ENCODE data around the gene TMEM163. TPM values are rescaled to one million over a fixed set of nuclear protein-coding genes. Genes with fewer than 3 reads are reported as not detected.

The TMEM163 gene
- total RNA-seq = under 0.01 TPM in 1 of 2 replicates, not detected in the other

GRCh38 chr2:134718817-134719814 is at the start of gene TMEM163:
TSS of gene TMEM163 (minus strand) at chr2:134719000.
- H3K9me3 ChIP-seq (ENCODE audit: low read depth, low read length) = no peaks in the 10 kb centered on the region
- no peak within 1 kb of the TSS for H3K27ac ChIP-seq (ENCODE audit: low read depth, low read length)
- no peak within 1 kb of the TSS for H2AFZ ChIP-seq (ENCODE audit: low read length)
- H3K36me3 ChIP-seq (ENCODE audit: insufficient read depth, low read length) = no peaks in the 10 kb centered on the region
- TF ChIP-seq CTCF (IDR thresholded peaks at IDR 0.05; ENCODE audit: extremely low read depth, low read depth, low read length) = no peak
- H3K4me2 ChIP-seq (ENCODE audit: insufficient read depth, low read length) = peak within 1 kb of the TSS; percentile 32
- DNase-seq (ENCODE audit: insufficient read length, low spot score, missing footprints) = peak; percentile 72
- no peaks in the 10 kb centered on the region for H3K4me1 ChIP-seq (ENCODE audit: insufficient read depth, low read length)
- no peaks in the 10 kb centered on the region for H4K20me1 ChIP-seq (ENCODE audit: insufficient read depth, low read length)
- peaks cover 66% of the 10 kb centered on the region for H3K27me3 ChIP-seq (ENCODE audit: insufficient read depth, low read length)
- H3K79me2 ChIP-seq (ENCODE audit: insufficient read depth, low read length) = no peaks in the 10 kb centered on the region
- peak within 1 kb of the TSS; percentile 37 for H3K4me3 ChIP-seq (ENCODE audit: insufficient read depth, low read length)

- TF ChIP-seq CTCF (IDR thresholded peaks at IDR 0.05; ENCODE audit: extremely low read depth, low read depth, low read length) = no peak
- H3K27me3 ChIP-seq (ENCODE audit: insufficient read depth, low read length) = no peaks in the 10 kb centered on the region
- peaks cover 2% of the 10 kb centered on the region for H3K4me1 ChIP-seq (ENCODE audit: insufficient read depth, low read length)
- no peak overlapping the region for H3K4me2 ChIP-seq (ENCODE audit: insufficient read depth, low read length)
- no peak for DNase-seq (ENCODE audit: insufficient read length, low spot score, missing footprints)
- no peak overlapping the region for H3K27ac ChIP-seq (ENCODE audit: low read depth, low read length)
- H3K4me3 ChIP-seq (ENCODE audit: insufficient read depth, low read length) = no peak overlapping the region
- no peaks in the 10 kb centered on the region for H4K20me1 ChIP-seq (ENCODE audit: insufficient read depth, low read length)
- H3K79me2 ChIP-seq (ENCODE audit: insufficient read depth, low read length) = no peaks in the 10 kb centered on the region
- no peaks in the 10 kb centered on the region for H3K36me3 ChIP-seq (ENCODE audit: insufficient read depth, low read length)
- no peaks in the 10 kb centered on the region for H3K9me3 ChIP-seq (ENCODE audit: low read depth, low read length)
- H2AFZ ChIP-seq (ENCODE audit: low read length) = no peak overlapping the region
These were observed 47.8 kb upstream of the TMEM163 start for GRCh38 chr2:134766583-134766982.

- Histone ChIP-seq H3K4me1 (ENCODE audit: insufficient read depth, low read length) (peaks cover 2% of the 10 kb centered on the region), H3K9me3 (ENCODE audit: low read depth, low read length) (no peaks in the 10 kb centered on the region), H3K27me3 (ENCODE audit: insufficient read depth, low read length) (no peaks in the 10 kb centered on the region), H4K20me1 (ENCODE audit: insufficient read depth, low read length) (no peaks in the 10 kb centered on the region), H2AFZ (ENCODE audit: low read length) (no peak overlapping the region), H3K4me3 (ENCODE audit: insufficient read depth, low read length) (no peak overlapping the region), H3K4me2 (ENCODE audit: insufficient read depth, low read length) (no peak overlapping the region), H3K36me3 (ENCODE audit: insufficient read depth, low read length) (no peaks in the 10 kb centered on the region), H3K27ac (ENCODE audit: low read depth, low read length) (no peak overlapping the region), H3K79me2 (ENCODE audit: insufficient read depth, low read length) (no peaks in the 10 kb centered on the region)
- no peak for TF ChIP-seq CTCF (IDR thresholded peaks at IDR 0.05; ENCODE audit: extremely low read depth, low read depth, low read length)
- DNase-seq (ENCODE audit: insufficient read length, low spot score, missing footprints) = no peak
These were observed 47.2 kb upstream of the TMEM163 start for GRCh38 chr2:134765987-134766386.

GRCh38 chr2:134764164-134764563 is 45.4 kb upstream of the TMEM163 start:
- no peak overlapping the region for H3K4me3 ChIP-seq (ENCODE audit: insufficient read depth, low read length)

More at GRCh38 chr2:134764164-134764563, 45.4 kb upstream of the TMEM163 start:
- no peaks in the 10 kb centered on the region for H4K20me1 ChIP-seq (ENCODE audit: insufficient read depth, low read length)
- peaks cover 2% of the 10 kb centered on the region for H3K4me1 ChIP-seq (ENCODE audit: insufficient read depth, low read length)
- no peaks in the 10 kb centered on the region for H3K36me3 ChIP-seq (ENCODE audit: insufficient read depth, low read length)
- no peaks in the 10 kb centered on the region for H3K9me3 ChIP-seq (ENCODE audit: low read depth, low read length)
- no peak for TF ChIP-seq CTCF (IDR thresholded peaks at IDR 0.05; ENCODE audit: extremely low read depth, low read depth, low read length)
- DNase-seq (ENCODE audit: insufficient read length, low spot score, missing footprints) = no peak
- peaks cover 3% of the 10 kb centered on the region for H3K27me3 ChIP-seq (ENCODE audit: insufficient read depth, low read length)
- no peak overlapping the region for H3K4me2 ChIP-seq (ENCODE audit: insufficient read depth, low read length)
- H3K79me2 ChIP-seq (ENCODE audit: insufficient read depth, low read length) = no peaks in the 10 kb centered on the region
- H3K27ac ChIP-seq (ENCODE audit: low read depth, low read length) = no peak overlapping the region
- no peak overlapping the region for H2AFZ ChIP-seq (ENCODE audit: low read length)

Data from osteoblast (primary cell).